HAP-1 (cell line): ENCODE data around the gene ME1.

Experiments
- DNase-seq, 2 experiments: peaks; one replicate each; pipeline ENCODE4 v3.0.0-alpha.2; 2016 to 2020; ENCODE audit warnings: low spot score in 2 of 2
- H3K27me3 ChIP-seq: fragments of 250-450 bp; sonication (Bioruptor Pico); 2 replicates; pipeline ENCODE4 v1.5.1; 2020; ENCODE audit warnings: low read depth, mild to moderate bottlenecking, moderate library complexity
- H3K36me3 ChIP-seq: fragments of 250-450 bp; sonication (Bioruptor Pico); replicated peaks from 2 replicates; pipeline ENCODE4 v1.5.1; 2020; ENCODE audit warnings: mild to moderate bottlenecking
- H3K4me1 ChIP-seq: fragments of 250-450 bp; sonication (Bioruptor Pico); 2 replicates; pipeline ENCODE4 v1.5.1; 2020; ENCODE audit warnings: mild to moderate bottlenecking
- H3K4me3 ChIP-seq: fragments of 250-450 bp; sonication (Bioruptor Pico); 2 replicates; pipeline ENCODE4 v1.5.1; 2020; ENCODE audit warnings: mild to moderate bottlenecking, moderate library complexity
- H3K9me3 ChIP-seq: fragments of 250-450 bp; sonication (Bioruptor Pico); 2 replicates; pipeline ENCODE4 v1.5.1; 2020; ENCODE audit warnings: mild to moderate bottlenecking, moderate library complexity
- in situ Hi-C: fragments of 300-500 bp; cut with MboI; formaldehyde crosslinking; loops from 3 replicates; pipeline ENCODE4 v1.14.3; 2020; ENCODE audit warnings: low sequenced_read_pairs, inconsistent platforms, mixed read lengths

Gene ME1

GRCh38 chr6:83430611-83431544 is at the start of gene ME1:
TSS of gene ME1 (minus strand) at chr6:83431051. CDS start at chr6:83430954, 97 bp downstream.
- peak; percentile 72 to 90 for DNase-seq
- Histone ChIP-seq H3K9me3 (peaks cover 3% of the 10 kb centered on the region; the same call in 1 of the 2 replicates), H3K27me3 (no peaks in the 10 kb centered on the region), H3K4me3 (peak within 1 kb of the TSS; percentile 53), H3K36me3 (peaks cover 9% of the 10 kb centered on the region), H3K4me1 (peaks cover 32% of the 10 kb centered on the region)
- in situ Hi-C loops: loop anchor here (5.0 kb wide), 1 partner anchor 86 kb away; no protein-coding TSS in a partner anchor

GRCh38 chr6:83480470-83480869 is 49.6 kb upstream of the ME1 start:
- Histone ChIP-seq H3K4me1 (no peaks in the 10 kb centered on the region), H3K36me3 (no peaks in the 10 kb centered on the region), H3K9me3 (no peaks in the 10 kb centered on the region), H3K4me3 (no peak overlapping the region), H3K27me3 (no peaks in the 10 kb centered on the region)
- in situ Hi-C loops: no loop called here
- DNase-seq: no peak

- Histone ChIP-seq H3K4me3 (no peak overlapping the region), H3K4me1 (peaks cover 4% of the 10 kb centered on the region), H3K9me3 (no peaks in the 10 kb centered on the region), H3K27me3 (no peaks in the 10 kb centered on the region), H3K36me3 (no peaks in the 10 kb centered on the region)
- in situ Hi-C loops: no loop called here
- no peak for DNase-seq
Observed at GRCh38 chr6:83479389-83479788, 48.5 kb upstream of the ME1 start.

GRCh38 chr6:83476971-83477370 is 46.1 kb upstream of the ME1 start:
- DNase-seq: no peak
- in situ Hi-C loops: no loop called here
- Histone ChIP-seq H3K36me3 (no peaks in the 10 kb centered on the region), H3K4me1 (peaks cover 12% of the 10 kb centered on the region), H3K9me3 (no peaks in the 10 kb centered on the region), H3K27me3 (no peaks in the 10 kb centered on the region), H3K4me3 (no peak overlapping the region)

GRCh38 chr6:83474309-83474708 is 43.5 kb upstream of the ME1 start:
- Histone ChIP-seq H3K4me3 (no peak overlapping the region), H3K27me3 (no peaks in the 10 kb centered on the region), H3K9me3 (no peaks in the 10 kb centered on the region), H3K4me1 (peaks cover 15% of the 10 kb centered on the region), H3K36me3 (no peaks in the 10 kb centered on the region)
- peak in 1 of 2 experiments; percentile 30 for DNase-seq
- in situ Hi-C loops: no loop called here

- no peaks in the 10 kb centered on the region; the same call in 1 of the 2 replicates for H3K27me3 ChIP-seq
- H3K9me3 ChIP-seq: no peaks in the 10 kb centered on the region
- H3K4me1 ChIP-seq: peaks cover 17% of the 10 kb centered on the region
- no peak for DNase-seq
- no peak overlapping the region for H3K4me3 ChIP-seq
- no peaks in the 10 kb centered on the region for H3K36me3 ChIP-seq
- in situ Hi-C loops: no loop called here
Observed at GRCh38 chr6:83472767-83473166, 41.9 kb upstream of the ME1 start.

GRCh38 chr6:83470587-83470986 is 39.7 kb upstream of the ME1 start:
- H3K36me3 ChIP-seq: no peaks in the 10 kb centered on the region
- H3K9me3 ChIP-seq: no peaks in the 10 kb centered on the region
- in situ Hi-C loops: no loop called here
- no peaks in the 10 kb centered on the region; the same call in 1 of the 2 replicates for H3K27me3 ChIP-seq
- H3K4me3 ChIP-seq: no peak overlapping the region
- H3K4me1 ChIP-seq: peaks cover 17% of the 10 kb centered on the region
- DNase-seq: no peak

GRCh38 chr6:83470001-83470400 is 39.1 kb upstream of the ME1 start:
- Histone ChIP-seq H3K4me1 (peaks cover 17% of the 10 kb centered on the region), H3K4me3 (no peak overlapping the region), H3K27me3 (no peaks in the 10 kb centered on the region; the same call in 1 of the 2 replicates), H3K9me3 (no peaks in the 10 kb centered on the region), H3K36me3 (no peaks in the 10 kb centered on the region)
- in situ Hi-C loops: no loop called here
- no peak for DNase-seq

- peaks cover 6% of the 10 kb centered on the region for H3K4me1 ChIP-seq
- in situ Hi-C loops: no loop called here
- no peak for DNase-seq
Observed at GRCh38 chr6:83467620-83468036, 36.8 kb upstream of the ME1 start.

GRCh38 chr6:83466328-83466727 is 35.5 kb upstream of the ME1 start:
- peaks cover 6% of the 10 kb centered on the region for H3K4me1 ChIP-seq
- DNase-seq: no peak
- no peak overlapping the region for H3K4me3 ChIP-seq
- no peaks in the 10 kb centered on the region for H3K9me3 ChIP-seq
- H3K36me3 ChIP-seq: no peaks in the 10 kb centered on the region
- in situ Hi-C loops: no loop called here
- H3K27me3 ChIP-seq: no peaks in the 10 kb centered on the region; the same call in 1 of the 2 replicates

More at GRCh38 chr6:83467620-83468036, 36.8 kb upstream of the ME1 start:
- Histone ChIP-seq H3K27me3 (no peaks in the 10 kb centered on the region; the same call in 1 of the 2 replicates), H3K9me3 (no peaks in the 10 kb centered on the region), H3K4me3 (no peak overlapping the region), H3K36me3 (no peaks in the 10 kb centered on the region)

- DNase-seq: no peak
- no peaks in the 10 kb centered on the region; the same call in 1 of the 2 replicates for H3K27me3 ChIP-seq
- H3K4me3 ChIP-seq: no peak overlapping the region
- H3K9me3 ChIP-seq: no peaks in the 10 kb centered on the region
- no peaks in the 10 kb centered on the region for H3K36me3 ChIP-seq
- in situ Hi-C loops: no loop called here
- H3K4me1 ChIP-seq: peaks cover 5% of the 10 kb centered on the region
Observed at GRCh38 chr6:83464381-83465140, 33.7 kb upstream of the ME1 start.

GRCh38 chr6:83463886-83464285 is 33.0 kb upstream of the ME1 start:
- no peak overlapping the region for H3K4me3 ChIP-seq
- no peak for DNase-seq
- no peaks in the 10 kb centered on the region for H3K9me3 ChIP-seq
- no peaks in the 10 kb centered on the region for H3K36me3 ChIP-seq
- in situ Hi-C loops: no loop called here
- H3K27me3 ChIP-seq: no peaks in the 10 kb centered on the region; the same call in 1 of the 2 replicates
- H3K4me1 ChIP-seq: peaks cover 1% of the 10 kb centered on the region; the same call in 1 of the 2 replicates

GRCh38 chr6:83462524-83462923 is 31.7 kb upstream of the ME1 start:
- peaks cover 3% of the 10 kb centered on the region; the same call in 1 of the 2 replicates for H3K4me1 ChIP-seq
- in situ Hi-C loops: no loop called here
- H3K9me3 ChIP-seq: no peaks in the 10 kb centered on the region
- DNase-seq: no peak
- no peak overlapping the region for H3K4me3 ChIP-seq
- H3K36me3 ChIP-seq: no peaks in the 10 kb centered on the region
- H3K27me3 ChIP-seq: no peaks in the 10 kb centered on the region
